ENCODE results near the gene RAC3. TPM values are rescaled to one million over a fixed set of nuclear protein-coding genes. Genes with fewer than 3 reads are reported as not detected.

The RAC3 gene
- total RNA-seq, 1 experiment from 2014 or later, result 9.3 TPM

DNA sequence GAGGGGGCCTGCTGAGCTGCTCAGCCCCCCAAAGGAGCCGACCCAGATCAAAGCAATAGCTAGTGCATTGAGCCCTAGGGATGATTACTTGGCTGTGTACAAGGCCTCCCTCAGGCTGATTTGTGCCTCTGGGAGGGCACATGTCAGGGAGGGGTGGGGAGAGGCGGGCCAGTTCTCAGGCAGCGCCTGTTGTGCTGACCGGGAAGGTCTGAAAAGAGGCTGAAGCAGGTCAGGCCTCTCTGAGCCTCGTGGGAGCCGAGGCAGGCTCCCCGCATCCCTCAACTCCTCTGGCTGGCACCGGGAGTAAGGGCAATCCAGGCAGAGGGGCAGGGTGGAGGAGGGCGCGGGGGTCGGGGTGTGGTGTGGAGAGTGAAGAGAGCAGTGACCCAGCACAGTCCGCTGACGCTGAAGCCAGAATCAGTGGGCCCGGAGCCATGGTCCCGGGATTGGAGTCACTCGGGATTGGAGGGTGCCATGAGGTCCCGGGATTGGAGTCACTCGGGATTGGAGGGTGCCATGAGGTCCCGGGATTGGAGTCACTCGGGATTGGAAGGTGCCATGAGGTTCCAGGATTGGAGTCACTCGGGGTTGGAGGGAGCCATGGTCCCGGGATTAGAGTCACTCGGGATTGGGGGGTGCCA, 3.0 kb downstream of the RAC3 start:
- BruUV-seq (replicated peaks), result no TSS peak
- intact Hi-C loops (cut with micrococcal nuclease; ENCODE audit: unreplicated experiment), result no loop called here
- TF ChIP-seq, protein P1, sequence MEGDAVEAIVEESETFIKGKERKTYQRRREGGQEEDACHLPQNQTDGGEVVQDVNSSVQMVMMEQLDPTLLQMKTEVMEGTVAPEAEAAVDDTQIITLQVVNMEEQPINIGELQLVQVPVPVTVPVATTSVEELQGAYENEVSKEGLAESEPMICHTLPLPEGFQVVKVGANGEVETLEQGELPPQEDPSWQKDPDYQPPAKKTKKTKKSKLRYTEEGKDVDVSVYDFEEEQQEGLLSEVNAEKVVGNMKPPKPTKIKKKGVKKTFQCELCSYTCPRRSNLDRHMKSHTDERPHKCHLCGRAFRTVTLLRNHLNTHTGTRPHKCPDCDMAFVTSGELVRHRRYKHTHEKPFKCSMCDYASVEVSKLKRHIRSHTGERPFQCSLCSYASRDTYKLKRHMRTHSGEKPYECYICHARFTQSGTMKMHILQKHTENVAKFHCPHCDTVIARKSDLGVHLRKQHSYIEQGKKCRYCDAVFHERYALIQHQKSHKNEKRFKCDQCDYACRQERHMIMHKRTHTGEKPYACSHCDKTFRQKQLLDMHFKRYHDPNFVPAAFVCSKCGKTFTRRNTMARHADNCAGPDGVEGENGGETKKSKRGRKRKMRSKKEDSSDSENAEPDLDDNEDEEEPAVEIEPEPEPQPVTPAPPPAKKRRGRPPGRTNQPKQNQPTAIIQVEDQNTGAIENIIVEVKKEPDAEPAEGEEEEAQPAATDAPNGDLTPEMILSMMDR (IDR thresholded peaks at IDR 0.05; ENCODE audit: unreplicated experiment), result no peak
- H3K36me3 Mint-ChIP-seq (ENCODE audit: insufficient read depth, unreplicated experiment), result peaks cover 35% of the 10 kb centered on the region
- H3K9me3 Mint-ChIP-seq (ENCODE audit: low read depth, unreplicated experiment), result no peaks in the 10 kb centered on the region
- no peak overlapping the region for H3K27ac Mint-ChIP-seq (ENCODE audit: unreplicated experiment)
- no peaks in the 10 kb centered on the region for H3K27me3 Mint-ChIP-seq (ENCODE audit: unreplicated experiment)
- no peak for DNase-seq
- H3K4me3 Mint-ChIP-seq (ENCODE audit: low read depth, unreplicated experiment), result no peak overlapping the region
- H3K4me1 Mint-ChIP-seq (ENCODE audit: low read depth, unreplicated experiment), result peaks cover 7% of the 10 kb centered on the region
- CTCF ChIA-PET, result no interaction called here

DNA sequence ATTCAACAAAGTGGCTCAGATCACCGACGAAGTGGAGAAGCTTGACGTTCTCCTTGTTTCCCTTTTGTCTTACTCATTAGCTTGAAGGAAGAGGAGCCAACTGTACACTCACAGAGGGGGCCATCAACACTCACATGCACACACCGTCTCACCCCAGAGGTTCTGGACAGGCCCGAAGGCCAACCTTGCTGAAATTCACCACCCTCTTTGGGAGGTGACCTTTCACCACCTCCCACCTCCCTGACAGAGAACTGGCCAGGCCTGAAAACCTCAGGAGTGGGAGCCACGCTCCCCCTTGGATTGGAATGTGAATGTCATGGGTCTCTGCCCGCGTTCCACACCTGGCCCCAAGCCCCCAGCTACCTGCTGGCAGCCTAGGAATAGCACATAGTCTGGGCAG, 4.0 kb downstream of the RAC3 start:
- Mint-ChIP-seq H3K4me3 (ENCODE audit: low read depth, unreplicated experiment) (peak overlapping the region; percentile 86), H3K27ac (ENCODE audit: unreplicated experiment) (no peak overlapping the region)
- TF ChIP-seq, protein P1 (IDR thresholded peaks at IDR 0.05; ENCODE audit: unreplicated experiment), result no peak

DNA sequence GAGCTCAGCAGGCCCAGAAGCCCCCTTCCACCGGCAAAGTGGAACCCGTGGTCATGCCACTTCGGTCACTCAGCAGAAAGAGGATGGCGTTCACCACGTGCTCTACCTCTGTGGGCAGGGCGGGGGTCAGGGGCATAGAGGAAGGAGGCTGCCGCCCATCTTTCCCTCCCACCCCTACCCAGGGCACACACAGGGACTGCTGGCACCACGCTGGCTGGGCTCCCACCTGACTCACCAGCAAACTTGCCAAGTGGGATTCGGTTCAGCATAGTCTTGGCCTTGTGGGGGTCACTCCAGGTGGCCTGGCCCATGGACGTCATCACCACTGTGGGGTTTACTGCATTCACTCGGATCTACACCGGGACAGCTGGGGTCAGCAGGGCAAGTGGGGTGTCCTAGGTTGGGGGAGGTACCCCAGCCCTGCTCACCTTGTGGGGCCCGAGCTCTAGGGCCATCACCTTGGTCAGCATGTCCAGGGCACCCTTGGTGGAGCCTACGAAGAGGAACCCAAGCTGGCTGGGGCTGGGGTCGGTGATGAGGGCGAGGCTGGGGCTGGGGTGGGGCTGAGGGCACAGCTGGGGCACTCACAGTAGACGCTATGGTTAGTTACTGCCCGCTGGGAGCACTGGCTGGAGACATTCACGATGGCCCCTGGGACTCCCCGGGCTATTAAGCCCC, 4.6 kb downstream of the RAC3 start:
- Mint-ChIP-seq H3K27ac (ENCODE audit: unreplicated experiment) (no peak overlapping the region), H3K4me1 (ENCODE audit: low read depth, unreplicated experiment) (peaks cover 7% of the 10 kb centered on the region), H3K4me3 (ENCODE audit: low read depth, unreplicated experiment) (peak overlapping the region; percentile 86), H3K27me3 (ENCODE audit: unreplicated experiment) (no peaks in the 10 kb centered on the region), H3K9me3 (ENCODE audit: low read depth, unreplicated experiment) (no peaks in the 10 kb centered on the region), H3K36me3 (ENCODE audit: insufficient read depth, unreplicated experiment) (peaks cover 30% of the 10 kb centered on the region)
- BruUV-seq (replicated peaks), result TSS peak; percentile 84
- TF ChIP-seq, protein P1 (IDR thresholded peaks at IDR 0.05; ENCODE audit: unreplicated experiment), result no peak
- DNase-seq, result no peak
- intact Hi-C loops (cut with micrococcal nuclease; ENCODE audit: unreplicated experiment), result no loop called here
- CTCF ChIA-PET, result interaction anchor here (0.8 kb wide), 1 partner anchor 31 kb away, joined by 3 read pairs; no protein-coding TSS in a partner anchor

More for the DNA sequence above, 4.0 kb downstream of the RAC3 start:
- H3K9me3 Mint-ChIP-seq (ENCODE audit: low read depth, unreplicated experiment), result no peaks in the 10 kb centered on the region
- BruUV-seq (replicated peaks), result no TSS peak
- CTCF ChIA-PET, result interaction anchor here (0.6 kb wide), 1 partner anchor 31 kb away, joined by 3 read pairs; no protein-coding TSS in a partner anchor
- peaks cover 30% of the 10 kb centered on the region for H3K36me3 Mint-ChIP-seq (ENCODE audit: insufficient read depth, unreplicated experiment)
- H3K27me3 Mint-ChIP-seq (ENCODE audit: unreplicated experiment), result no peaks in the 10 kb centered on the region
- DNase-seq, result no peak
- peaks cover 7% of the 10 kb centered on the region for H3K4me1 Mint-ChIP-seq (ENCODE audit: low read depth, unreplicated experiment)
- intact Hi-C loops (cut with micrococcal nuclease; ENCODE audit: unreplicated experiment), result no loop called here

DNA sequence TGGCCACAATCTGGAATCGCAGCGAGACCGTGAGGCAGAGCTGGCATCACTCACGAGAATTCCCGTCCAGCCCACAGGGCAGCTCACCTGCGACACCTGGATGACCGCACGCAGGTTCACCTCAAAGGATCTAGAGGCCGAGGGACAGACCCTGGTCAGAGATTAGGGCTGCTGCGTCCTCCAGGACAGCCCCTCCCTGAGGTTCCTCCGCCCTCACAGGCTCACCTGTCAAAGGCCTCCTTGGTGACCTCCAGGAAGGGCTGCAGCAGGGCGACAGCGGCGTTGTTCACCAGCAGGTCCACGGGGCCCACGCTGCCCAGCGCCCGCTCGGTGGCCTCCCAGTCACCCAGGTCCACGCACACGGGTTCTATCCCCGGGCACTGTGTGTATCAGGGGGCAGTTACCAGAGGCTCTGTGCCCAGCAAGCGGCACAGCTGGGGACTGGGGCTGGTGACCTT, 5.2 kb downstream of the RAC3 start:
- TF ChIP-seq, protein P1 (IDR thresholded peaks at IDR 0.05; ENCODE audit: unreplicated experiment), result no peak
- CTCF ChIA-PET, result interaction anchor here (0.8 kb wide), 1 partner anchor 30 kb away, joined by 3 read pairs; no protein-coding TSS in a partner anchor

More for the DNA sequence above, 5.2 kb downstream of the RAC3 start:
- H3K9me3 Mint-ChIP-seq (ENCODE audit: low read depth, unreplicated experiment), result no peaks in the 10 kb centered on the region
- H3K4me1 Mint-ChIP-seq (ENCODE audit: low read depth, unreplicated experiment), result peaks cover 7% of the 10 kb centered on the region
- peak overlapping the region; percentile 86 for H3K4me3 Mint-ChIP-seq (ENCODE audit: low read depth, unreplicated experiment)
- intact Hi-C loops (cut with micrococcal nuclease; ENCODE audit: unreplicated experiment), result no loop called here
- no peak overlapping the region for H3K27ac Mint-ChIP-seq (ENCODE audit: unreplicated experiment)
- BruUV-seq (replicated peaks), result no TSS peak
- no peak for DNase-seq
- peaks cover 30% of the 10 kb centered on the region for H3K36me3 Mint-ChIP-seq (ENCODE audit: insufficient read depth, unreplicated experiment)
- no peaks in the 10 kb centered on the region for H3K27me3 Mint-ChIP-seq (ENCODE audit: unreplicated experiment)

All from Calu3 (cell line).